NCI-H446 (cell line): Measurements from ENCODE around the gene CRYBB1.

ENCODE experiments used
- DNase-seq, 2 experiments: peaks; one replicate each; lab custom pipeline; 2025; lab: John Stamatoyannopoulos, UW

The CRYBB1 gene

DNA sequence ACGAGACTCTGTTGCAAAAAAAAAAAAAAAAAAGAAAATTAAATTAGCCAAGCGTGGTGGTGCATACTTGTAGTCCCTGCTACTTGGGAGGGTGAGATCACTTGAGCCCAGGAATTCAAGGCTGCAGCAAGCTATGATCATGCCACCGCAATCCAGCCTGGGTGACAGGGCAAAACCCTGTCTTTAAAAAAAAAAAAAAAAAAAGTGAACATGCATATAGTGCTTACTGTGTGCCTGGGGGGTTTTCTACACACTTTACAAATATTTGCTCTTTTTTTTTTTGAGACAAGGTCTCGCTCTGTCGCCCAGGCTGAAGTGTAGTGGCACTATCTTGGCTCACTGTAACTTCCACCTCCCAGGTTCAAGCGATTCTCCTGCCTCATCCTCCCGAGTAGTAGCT, 40.7 kb downstream of the CRYBB1 start:
- no peak for DNase-seq

DNA sequence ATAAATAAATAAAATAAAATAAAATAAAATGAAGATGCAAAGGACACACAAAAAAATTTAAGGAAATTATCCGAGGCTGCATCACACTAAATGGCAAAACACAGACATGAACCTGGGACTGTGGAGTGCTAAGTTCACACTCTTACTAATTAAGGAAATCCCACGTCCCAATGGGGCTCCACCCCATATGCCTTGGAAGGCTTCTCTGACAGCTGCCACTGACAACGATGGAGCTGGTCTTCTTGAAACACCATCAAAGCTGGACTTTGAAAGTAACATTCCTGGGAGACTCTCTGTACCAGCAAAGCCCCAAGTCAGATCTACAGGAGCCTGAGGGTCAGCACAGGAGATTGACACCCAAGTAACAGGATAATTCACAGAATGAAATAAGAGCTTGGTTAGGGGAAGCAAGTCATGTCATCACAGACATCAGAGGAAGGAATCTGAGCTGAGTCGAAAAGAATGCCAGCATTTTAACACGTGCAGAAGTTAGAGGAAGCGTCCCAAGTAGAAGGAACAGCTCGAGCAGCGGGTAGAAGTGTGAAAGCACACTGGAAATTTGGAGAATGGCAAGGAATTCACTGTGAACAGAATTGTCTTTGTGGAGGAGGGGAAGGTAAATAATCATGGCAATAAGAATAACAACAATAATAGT, 41.7 kb downstream of the CRYBB1 start:
- DNase-seq, result no peak

DNA sequence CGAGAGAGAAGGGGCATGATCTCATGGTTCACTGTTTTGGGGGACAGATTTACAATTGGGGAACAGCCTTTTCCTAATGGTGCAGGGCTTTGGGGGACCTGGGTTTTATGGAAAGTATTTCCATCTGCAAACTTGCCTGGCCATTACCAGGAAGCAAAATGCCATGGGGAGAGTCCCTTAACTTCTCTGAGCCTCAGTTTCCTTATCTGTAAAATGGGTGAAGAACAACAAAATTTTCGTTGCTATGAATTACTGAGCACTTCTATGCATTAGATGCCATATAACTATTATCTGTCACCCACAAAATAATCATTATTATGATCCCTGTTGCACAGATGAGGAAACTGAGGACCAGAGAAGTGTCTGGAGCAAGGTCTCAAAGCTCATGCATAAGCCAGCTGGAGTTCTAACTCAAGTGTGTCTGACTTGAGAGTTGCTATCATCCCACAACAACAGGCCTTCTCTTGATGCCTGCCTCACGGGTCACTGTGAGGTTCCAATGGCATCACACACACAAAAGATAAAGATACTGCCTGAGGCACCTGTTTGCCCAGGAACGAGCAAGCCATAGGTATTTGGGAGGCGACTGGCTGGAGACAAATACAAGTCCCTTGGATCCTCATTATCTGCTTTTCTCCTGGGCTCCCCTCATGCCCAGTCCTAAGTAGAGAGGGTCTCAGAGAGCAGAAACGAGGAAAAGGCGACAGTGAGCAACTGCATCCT, 43.7 kb downstream of the CRYBB1 start:
- no peak for DNase-seq

DNA sequence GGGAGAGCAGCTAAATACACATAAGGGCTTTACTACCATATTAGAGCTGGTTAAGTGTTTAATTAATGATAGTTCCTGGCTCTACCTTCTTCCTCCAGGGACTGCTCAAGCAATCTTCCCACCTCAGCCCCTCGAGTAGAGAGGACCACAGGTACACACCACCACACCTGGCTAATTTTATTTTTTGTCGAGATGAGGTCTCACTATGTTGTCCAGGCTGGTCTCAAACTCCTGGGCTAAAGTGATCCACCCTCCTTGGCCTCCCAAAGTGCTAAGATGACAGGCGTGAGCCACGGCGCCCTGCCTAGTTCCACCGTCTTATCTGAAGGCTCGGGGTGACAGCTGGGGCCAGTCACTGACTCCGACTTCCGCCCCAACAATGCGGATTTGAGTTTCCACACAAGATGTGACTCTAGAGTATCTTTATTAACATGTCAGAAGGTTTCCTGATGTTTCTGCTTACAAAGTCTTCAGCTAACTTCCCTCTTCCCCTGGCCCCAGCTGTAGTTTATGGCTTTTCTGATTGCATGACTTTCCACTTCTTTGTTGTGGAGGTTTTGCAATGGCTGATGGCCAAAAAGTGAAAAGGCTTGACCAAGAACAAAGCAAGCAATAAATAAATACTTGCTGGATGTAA, 44.7 kb downstream of the CRYBB1 start:
- no peak for DNase-seq

DNA sequence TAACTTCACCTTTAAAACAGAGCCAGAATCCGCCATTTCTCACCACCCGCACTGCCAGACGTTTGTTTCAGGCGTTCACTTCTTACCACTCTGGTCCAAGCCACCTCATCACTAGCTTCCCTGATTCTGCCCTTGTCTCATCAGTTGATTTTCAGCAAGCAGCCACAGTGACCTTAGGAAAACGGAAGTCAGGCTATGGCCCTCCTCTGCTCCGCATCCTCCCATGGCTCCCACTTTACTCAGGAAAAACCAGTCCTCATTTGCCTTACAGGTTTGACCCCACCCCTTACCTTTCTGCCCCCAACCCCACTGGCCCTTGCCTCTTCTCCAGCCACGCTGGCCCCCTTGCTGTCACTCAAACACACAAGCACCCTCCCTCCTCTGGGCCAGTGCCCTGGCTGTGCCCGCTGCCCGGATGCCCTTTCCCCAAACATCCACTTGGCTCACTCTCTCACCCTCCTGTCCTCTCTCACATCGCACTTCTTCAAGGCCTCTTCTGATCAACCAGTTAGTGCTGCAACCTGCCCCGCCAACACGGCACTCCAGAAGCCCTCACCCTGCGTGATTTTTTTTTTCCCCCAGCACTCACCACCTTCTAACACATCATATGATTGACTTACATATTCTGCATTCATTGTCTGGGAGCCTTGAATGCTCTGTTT, 46.8 kb downstream of the CRYBB1 start:
- no peak for DNase-seq

DNA sequence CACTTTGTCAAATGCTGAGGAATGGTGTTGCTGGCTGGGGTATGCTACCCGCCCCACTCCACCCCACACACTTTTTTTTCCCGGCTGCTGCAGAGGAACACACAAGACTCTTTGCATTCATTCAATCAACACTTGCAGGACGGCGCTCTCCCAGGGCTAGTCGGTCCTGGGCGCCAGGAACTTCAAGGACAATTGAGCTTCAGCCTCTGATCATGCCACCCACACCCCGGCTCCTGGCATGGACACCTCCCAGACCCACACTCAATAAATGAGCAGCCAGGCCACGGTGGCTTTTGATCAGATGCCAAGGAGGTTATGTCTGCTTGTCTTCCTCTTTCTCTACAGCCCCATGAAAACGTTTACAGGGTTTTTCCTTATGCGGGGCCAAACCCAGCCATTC, 47.7 kb downstream of the CRYBB1 start:
- no peak for DNase-seq

DNA sequence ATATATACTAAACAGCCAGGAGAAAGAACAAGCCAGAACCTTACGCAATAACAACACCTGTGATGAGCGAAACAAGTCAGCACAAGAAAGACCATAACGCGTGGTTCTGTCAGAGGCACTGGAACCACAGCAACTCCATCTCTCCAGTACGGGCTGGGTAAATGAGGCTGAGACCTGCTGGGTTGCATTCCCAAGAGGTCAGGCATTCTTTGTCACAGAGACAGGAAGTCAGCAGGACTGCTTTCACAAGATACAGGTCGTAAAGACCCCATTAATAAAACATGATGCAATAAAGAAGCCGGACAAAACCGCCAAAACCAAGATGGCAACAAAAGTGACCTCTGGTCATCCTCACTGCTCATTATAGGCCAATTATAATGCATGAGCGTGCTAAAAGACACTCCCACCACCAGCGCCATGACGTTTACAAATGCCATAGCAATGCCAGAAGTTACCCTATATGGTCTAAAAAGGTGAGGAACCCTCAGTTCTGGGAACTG, 49.6 kb downstream of the CRYBB1 start:
- DNase-seq, result no peak

DNA sequence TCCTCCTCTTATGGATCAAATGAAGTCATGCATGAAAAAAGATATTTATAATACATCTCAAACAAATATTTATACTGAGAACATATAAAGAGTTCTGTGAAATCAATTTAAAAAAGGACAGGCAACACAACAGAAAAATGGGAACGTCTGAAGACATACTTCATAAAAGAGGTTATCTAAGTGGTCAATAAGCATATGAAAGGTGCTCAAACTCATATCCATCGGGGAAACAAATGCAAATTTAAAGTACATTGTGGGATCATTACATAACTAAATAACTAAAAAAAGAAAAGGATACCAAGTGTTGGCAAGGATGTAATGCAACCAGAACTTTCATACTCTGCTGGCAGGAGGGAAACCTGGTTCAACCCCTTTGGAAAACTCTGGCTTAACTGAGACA, 50.2 kb downstream of the CRYBB1 start:
- DNase-seq, result no peak

DNA sequence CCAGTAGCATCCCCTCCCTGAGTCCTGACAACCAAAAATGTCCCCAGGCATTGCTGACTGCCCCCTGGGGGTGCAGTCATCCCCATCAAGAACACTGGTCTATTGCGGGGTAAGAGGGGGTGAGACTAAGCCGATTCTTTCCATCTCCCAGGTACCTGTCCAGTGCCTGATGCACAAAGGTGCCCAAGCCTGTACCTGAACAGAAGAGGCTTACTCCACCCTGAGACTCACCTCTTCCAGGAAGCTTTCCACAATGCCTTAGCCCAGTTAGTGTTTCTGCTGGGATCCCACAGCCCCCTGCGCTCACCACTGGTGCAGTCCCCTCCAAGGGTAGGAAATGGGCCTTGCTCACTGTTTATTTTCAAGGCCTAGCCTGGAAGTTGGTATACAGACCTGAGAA, 50.8 kb downstream of the CRYBB1 start:
- DNase-seq, result no peak

DNA sequence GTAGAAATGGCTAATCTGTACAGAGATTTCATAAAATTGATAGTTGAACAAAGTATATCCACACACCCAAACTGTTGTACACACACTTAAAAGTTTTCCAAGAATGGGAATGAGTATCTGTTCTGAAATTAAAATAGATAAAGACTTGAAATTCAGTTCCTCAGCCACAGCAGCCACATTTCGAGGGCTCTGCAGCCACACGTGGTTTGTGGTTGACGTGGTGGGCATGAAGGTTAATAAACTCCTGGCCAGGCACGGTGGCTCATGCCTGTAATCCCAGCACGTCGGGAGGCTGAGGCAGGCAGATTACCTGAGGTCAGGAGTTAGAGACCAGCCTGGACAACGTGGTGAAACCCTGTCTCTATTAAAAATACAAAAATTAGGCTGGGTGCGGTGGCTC, 51.9 kb downstream of the CRYBB1 start:
- DNase-seq, result no peak

DNA sequence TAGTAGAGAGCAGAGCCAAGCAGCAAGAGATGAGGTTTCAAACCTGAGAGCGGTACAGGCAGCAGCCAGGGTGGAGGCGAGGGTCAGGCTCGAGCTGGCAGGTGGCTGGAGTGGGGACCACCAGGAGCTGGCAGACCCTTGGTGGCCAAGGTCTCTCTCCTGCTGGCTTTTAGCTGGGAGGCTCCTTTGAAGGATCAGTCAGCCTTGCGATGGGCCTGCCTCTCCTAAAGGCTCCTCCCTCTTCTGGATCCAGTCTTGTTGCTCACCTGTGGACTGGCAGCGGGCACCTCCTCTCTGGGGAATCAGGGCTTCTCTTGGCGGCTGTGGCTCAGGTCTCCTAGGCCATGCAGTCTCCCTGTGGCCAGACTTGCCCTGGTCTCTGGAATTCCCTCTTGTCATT, 52.6 kb downstream of the CRYBB1 start:
- no peak for DNase-seq

DNA sequence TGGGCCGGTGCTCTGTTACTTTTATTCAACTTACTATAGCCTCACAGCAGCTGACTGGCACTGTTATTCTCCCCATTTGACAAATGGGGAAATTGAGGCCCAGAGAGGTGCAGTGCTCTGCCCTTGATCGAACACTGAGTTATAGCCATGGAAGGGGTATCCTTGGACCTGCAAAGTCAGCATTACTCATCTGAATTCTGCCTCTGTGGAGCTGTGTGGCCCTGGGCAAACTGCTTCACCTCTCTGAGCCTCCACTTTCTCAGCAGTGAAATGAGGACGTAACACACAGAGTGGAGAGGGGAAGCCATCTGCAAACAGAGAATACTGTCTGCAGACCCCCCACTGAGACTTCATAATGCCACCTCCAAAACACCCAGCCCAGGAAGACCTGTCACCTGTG, 53.2 kb downstream of the CRYBB1 start:
- no peak for DNase-seq

DNA sequence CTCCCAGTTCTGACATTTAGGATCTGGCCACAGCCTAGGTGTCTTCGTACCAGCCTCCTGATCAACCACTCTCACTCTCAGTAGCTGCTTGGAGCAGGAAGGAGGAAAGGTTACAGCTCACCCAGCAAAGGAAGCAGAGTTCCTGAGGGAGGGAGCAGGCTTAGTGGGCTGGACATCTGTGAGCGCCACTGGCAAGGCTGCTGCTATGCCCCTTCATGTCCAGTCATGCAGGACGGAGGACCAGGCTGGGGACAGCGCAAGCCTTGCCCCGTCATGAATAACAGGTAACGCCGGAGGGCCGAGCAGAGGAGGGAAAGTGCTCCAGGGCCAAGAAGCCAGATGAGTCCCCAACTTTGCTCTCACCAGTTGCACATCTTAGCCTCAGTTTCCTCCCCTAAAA, 53.6 kb downstream of the CRYBB1 start:
- DNase-seq, result no peak

DNA sequence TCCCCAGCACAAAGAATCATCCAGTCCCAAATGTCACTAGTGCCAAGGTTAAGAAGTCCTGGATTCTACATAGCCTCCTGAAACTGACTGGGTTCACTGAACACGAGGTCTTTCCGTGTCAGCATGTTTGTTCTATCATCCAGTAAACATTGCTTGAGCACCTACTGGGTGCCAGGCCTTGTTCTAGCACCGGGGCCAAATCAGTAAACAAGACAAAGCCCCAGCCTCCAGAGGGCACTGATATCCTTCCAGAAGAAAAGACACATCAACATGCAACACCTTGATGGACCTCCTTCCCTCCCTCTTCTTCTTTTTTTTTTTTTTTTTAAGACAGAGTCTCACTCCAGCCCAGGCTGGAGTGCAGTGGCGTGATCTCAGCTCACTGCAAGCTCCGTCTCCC, 54.8 kb downstream of the CRYBB1 start:
- DNase-seq, result no peak

DNA sequence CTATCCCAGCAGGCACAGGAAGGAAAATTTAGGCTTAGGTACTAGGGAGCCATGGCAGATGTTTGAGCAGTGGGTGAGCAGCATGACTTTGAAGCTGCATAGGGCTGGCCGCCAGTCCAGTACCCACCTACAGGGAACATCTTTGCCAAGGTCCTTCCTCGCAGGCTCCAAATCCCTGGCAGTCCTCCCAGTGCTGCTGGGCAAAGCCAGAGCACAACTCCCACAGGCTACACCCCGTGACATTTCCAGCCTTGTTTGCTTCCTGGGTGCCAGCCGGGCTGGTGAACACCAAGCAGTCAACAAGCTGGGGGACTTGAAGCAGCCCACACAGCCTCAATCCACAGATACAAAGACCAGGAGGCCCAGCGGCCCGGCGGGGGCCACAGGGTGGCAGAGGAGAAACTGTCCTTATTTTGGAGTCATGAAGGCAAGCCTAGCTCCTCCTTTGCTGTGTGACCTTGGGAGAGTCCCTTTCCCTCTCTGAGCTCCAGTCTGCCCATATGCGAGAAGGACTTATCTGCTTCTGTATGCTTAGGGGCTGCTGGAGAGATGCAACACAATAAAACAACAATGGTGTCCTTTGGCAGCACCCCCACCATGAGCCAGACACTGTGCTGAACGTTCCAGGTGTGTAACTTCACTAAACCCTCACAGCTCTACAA, 55.9 kb downstream of the CRYBB1 start:
- DNase-seq, result peak in 1 of 2 experiments; percentile 43

DNA sequence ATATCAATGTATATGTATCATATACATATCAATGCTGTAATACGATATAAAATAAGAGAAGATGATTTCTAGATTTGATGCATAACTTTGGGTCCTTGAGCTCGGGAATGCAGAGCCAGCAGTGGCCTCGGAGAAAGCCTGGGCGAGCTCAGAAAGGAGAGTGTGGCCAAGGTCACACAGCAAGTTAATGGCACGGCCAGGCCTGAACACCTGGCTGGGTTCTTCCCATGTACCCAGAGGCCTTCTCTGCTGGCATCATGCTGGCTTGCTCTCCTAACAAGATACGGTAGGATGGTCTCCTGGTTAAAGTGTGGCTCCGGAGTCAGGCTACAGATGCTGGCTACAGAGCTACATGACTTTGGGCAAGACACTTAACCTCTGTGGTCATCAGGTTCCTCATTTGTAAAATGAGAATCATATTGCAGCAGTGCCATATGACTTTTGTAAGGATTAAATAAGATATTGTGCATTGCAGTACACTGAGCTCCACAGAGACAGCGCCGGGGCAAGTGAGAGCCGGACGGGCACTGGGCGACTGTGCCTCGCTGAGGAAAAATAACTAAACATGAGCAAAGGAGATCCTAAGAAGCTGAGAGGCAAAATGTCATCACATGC, 57.8 kb downstream of the CRYBB1 start:
- DNase-seq, result no peak

DNA sequence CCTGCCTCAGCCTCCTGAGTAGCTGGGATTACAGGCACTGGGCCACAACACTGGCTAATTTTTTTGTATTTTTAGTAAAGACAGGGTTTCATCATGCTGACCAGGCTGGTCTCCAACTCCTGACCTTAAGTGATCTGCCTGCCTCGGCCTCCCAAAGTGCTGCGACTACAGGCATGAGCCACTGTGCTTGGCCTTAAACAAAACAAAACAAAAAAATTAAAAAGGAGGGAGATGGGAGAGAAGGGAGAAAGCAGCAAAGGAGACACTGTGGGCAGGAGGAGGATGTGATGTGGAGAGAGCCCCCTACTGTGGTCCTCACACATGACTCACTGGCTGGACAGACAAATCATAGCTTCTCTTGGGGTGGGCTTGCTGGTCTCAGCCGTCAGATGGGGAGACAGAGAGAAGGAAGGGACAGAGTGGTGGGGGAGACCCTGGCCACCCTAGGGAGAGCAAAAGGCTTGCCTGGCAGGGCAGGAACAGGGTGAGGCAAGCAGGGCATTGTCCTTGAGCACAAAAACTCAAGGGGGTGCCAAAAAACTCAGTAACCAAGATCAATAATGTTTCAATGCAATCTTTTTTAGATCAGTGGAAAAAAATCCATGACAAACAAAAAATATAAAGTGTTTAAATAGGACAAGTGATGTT, 59.5 kb downstream of the CRYBB1 start:
- DNase-seq, result no peak

DNA sequence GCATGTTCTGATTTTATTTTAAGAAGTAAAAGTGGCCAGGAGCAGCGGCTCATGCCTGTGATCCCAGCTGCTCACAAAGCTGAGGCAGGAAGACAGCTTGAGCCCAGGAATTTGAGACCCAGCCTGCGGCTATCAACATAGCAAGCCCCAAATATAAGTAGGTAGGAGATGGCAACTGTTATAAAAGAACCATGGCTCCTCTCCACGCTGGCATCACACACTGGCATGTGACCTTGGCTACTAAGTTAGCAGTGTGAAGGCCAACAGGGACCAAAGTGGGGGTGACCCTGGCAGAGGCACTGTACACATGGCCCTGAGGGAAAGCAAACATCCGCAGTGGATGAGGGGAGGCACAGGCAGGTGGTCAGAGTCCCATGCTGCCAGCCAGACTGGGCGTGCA, 60.9 kb downstream of the CRYBB1 start:
- DNase-seq, result no peak

DNA sequence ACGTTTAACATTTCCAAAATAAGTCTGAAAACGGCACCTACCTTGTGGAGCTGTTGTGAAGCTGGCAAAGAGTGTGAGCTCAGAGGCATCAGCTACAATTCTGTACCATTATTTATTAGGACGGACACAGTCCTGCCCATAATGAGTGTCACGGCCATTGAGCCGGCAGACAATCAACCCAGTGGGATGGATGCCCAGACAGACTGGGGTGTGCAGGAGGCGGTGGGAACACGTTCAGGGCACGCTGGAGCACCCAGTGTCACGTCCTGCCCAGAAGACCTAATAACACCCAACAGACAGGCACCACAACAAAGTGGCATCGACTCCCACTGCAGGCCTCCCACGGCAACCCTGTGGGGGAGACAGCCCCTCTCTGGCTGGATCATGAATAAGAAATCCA, 62.3 kb downstream of the CRYBB1 start:
- DNase-seq, result no peak

DNA sequence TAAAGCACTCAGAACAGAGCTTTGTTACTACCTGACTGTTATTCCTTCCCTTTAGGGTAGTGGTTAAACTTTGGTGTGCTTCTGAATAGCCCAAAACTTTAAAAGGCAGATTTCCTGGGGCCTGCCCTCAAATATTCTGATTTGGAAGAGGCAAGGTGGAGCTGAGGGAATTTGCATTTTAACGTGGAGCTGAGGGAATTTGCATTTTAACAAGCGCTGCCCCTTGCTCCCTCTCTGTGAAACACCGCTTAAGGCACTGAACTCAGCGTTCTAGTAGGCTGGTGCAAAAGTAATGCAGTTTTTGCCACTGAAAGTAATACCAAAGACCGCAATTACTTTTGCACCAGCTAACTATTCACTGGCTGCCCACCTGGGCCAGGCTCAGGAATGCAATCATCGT, 62.9 kb downstream of the CRYBB1 start:
- DNase-seq, result no peak

DNA sequence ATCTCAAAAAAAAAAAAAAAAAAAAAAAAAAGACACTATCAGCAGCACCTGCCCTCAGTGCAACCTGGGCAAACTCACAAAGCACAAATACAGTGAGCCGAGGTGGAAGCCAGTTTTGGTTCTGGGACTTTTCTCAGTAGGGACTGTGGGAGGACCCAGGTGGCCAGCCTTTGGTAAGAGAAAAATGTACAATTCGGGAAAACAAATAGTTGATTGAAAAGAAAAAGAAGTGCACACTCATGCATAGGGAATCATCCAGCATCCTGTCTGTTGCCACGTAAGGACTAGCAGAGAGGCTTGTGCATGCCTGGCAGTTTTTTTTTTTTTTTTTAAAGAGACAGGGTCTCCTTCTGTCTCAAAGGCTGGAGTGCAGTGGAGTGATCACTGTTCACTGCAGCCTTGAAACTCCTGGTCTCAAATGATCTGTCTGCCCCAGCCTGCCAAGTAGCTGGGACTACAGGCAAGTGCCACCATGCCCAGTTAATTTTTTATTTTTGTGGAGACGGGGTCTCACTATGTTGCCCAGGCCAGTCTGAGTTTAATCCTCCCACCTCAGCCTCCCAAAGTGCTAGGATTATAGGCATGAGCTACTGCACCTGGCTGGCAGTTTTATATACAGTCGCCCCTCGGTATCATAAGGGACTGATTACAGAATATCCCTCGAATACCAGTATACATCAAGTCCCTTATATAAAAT, 64.6 kb downstream of the CRYBB1 start:
- no peak for DNase-seq
